ENCODE measurements around the gene TMC8. TPM values are rescaled to one million over a fixed set of nuclear protein-coding genes. Genes with fewer than 3 reads are reported as not detected.
A peak's percentile ranks its signal among the peaks of the same experiment; 100 is the strongest.

TMC8 gene
- total RNA-seq, 1 experiment from 2014 or later = 0.28 TPM

GRCh38 chr17:78144147-78144719 is 13.7 kb downstream of the TMC8 start:
- DNase-seq = peak; percentile 78 to 86
- Histone ChIP-seq H3K4me3 (no peak overlapping the region), H3K9me3 (replicated peaks) (no peaks in the 10 kb centered on the region), H3K27me3 (no peaks in the 10 kb centered on the region; the same call in 1 of the 2 replicates), H3K27ac (no peak overlapping the region), H3K36me3 (no peaks in the 10 kb centered on the region), H3K4me1 (peaks cover 26% of the 10 kb centered on the region)

GRCh38 chr17:78144736-78145641 is 14.4 kb downstream of the TMC8 start:
- H3K9me3 ChIP-seq (replicated peaks) = no peaks in the 10 kb centered on the region
- peak; percentile 58 to 60 for DNase-seq
- peaks cover 26% of the 10 kb centered on the region for H3K4me1 ChIP-seq
- no peak overlapping the region for H3K4me3 ChIP-seq
- H3K27me3 ChIP-seq = no peaks in the 10 kb centered on the region; the same call in 1 of the 2 replicates
- no peak overlapping the region for H3K27ac ChIP-seq
- no peaks in the 10 kb centered on the region for H3K36me3 ChIP-seq

DNA sequence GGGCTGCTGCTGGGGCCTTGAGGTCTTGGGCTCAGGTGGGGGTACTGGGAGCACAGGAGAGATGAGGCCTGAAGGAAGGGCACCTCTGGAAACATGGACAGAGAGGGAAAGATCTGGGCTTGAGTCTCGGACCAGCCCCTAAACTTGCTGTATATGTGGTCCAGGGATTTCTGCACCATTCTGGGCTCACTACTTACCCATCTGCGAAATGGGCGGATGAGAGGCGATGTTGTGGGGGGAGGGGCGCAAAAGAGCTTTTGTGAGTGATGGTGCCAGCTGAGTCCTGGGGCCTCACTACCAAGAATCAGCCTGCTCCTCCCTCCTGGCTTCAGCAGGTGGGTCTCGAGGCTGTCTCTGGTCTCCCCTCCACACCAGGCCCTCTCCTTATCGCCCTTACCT is 15.9 kb downstream of the TMC8 start:
- Histone ChIP-seq H3K9me3 (replicated peaks) (no peaks in the 10 kb centered on the region), H3K4me1 (peaks cover 26% of the 10 kb centered on the region), H3K36me3 (no peaks in the 10 kb centered on the region), H3K27me3 (peaks cover 3% of the 10 kb centered on the region; the same call in 1 of the 2 replicates), H3K27ac (no peak overlapping the region), H3K4me3 (no peak overlapping the region)
- DNase-seq = no peak

DNA sequence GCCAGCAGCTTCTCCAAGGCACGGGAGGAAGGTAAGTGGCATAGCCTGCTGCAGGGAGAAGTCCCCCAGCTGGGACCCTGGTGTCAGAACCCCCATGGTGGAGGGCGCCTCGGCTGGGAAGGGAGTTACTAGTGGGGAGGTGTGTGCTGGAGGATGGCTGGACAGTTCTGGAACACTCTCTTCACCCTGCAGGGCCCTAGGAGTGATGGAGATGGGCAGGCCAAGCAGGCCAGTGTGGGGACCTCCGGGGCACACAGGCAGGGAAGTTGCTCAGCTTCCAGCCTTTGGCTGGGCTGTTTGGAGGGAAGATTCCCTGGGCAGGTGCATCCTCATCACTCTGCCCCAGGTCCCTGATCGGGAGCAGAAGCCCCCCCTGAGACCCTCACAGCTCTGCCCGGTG is 16.3 kb downstream of the TMC8 start:
- H3K27me3 ChIP-seq = peaks cover 3% of the 10 kb centered on the region; the same call in 1 of the 2 replicates
- peaks cover 26% of the 10 kb centered on the region for H3K4me1 ChIP-seq
- H3K9me3 ChIP-seq (replicated peaks) = no peaks in the 10 kb centered on the region
- no peaks in the 10 kb centered on the region for H3K36me3 ChIP-seq
- H3K27ac ChIP-seq = no peak overlapping the region
- H3K4me3 ChIP-seq = no peak overlapping the region
- no peak for DNase-seq

GRCh38 chr17:78147315-78147998 is 16.9 kb downstream of the TMC8 start:
- H3K27ac ChIP-seq = no peak overlapping the region
- DNase-seq = no peak
- peaks cover 26% of the 10 kb centered on the region for H3K4me1 ChIP-seq
- no peaks in the 10 kb centered on the region for H3K36me3 ChIP-seq
- H3K9me3 ChIP-seq (replicated peaks) = no peaks in the 10 kb centered on the region
- H3K27me3 ChIP-seq = peaks cover 3% of the 10 kb centered on the region; the same call in 1 of the 2 replicates
- no peak overlapping the region for H3K4me3 ChIP-seq

DNA sequence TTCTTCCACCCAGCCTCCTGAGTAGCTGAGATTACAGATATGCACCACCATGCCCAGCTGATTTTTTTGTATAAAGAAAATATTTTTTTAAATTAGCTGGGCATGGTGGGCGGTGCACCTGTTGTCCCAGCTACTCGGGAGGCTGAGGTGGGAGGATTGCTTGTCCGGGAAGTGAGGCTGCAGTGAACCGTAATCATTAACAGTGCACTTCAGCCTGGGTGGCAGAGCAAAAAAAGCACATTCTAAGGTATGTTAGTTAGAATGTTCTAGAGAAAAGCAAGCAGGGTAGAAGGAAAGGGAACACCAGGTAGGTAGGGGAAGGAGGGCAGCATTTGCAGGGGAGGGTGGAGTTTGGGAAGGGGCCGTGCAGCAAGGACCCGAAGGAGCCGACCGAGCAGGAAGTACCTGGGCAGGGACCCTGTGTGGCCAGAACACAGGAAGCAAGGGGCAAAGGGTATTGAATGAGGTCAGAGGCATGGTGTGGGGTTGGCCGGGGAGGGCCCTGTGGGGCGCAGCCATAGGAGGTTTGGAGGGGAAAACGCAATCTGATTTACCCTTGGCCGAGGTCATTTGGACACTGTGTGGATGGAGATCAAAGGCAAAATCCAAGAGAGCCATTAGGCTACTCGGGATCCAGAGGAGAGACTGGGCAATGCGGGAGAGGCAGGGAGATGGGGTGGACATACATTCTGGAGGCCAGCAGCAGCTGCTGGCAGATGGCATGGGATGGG is 17.9 kb downstream of the TMC8 start:
- H3K9me3 ChIP-seq (replicated peaks) = no peaks in the 10 kb centered on the region
- H3K4me1 ChIP-seq = peaks cover 21% of the 10 kb centered on the region
- no peaks in the 10 kb centered on the region for H3K36me3 ChIP-seq
- DNase-seq = no peak
- H3K27ac ChIP-seq = no peak overlapping the region
- H3K4me3 ChIP-seq = no peak overlapping the region
- peaks cover 3% of the 10 kb centered on the region; the same call in 1 of the 2 replicates for H3K27me3 ChIP-seq

- Histone ChIP-seq H3K9me3 (replicated peaks) (no peaks in the 10 kb centered on the region), H3K27me3 (peaks cover 6% of the 10 kb centered on the region; the same call in 1 of the 2 replicates), H3K4me1 (no peaks in the 10 kb centered on the region), H3K27ac (no peak overlapping the region), H3K4me3 (no peak overlapping the region), H3K36me3 (no peaks in the 10 kb centered on the region)
- no peak for DNase-seq
Measured at GRCh38 chr17:78151514-78152008, 21.0 kb downstream of the TMC8 start.

- DNase-seq = no peak
- Histone ChIP-seq H3K36me3 (no peaks in the 10 kb centered on the region), H3K4me1 (no peaks in the 10 kb centered on the region), H3K4me3 (no peak overlapping the region), H3K27me3 (peaks cover 10% of the 10 kb centered on the region; the same call in 1 of the 2 replicates), H3K9me3 (replicated peaks) (no peaks in the 10 kb centered on the region), H3K27ac (no peak overlapping the region)
Measured at GRCh38 chr17:78154903-78155811, 24.6 kb downstream of the TMC8 start.

- Histone ChIP-seq H3K4me3 (no peak overlapping the region), H3K27me3 (peaks cover 5% of the 10 kb centered on the region; the same call in 1 of the 2 replicates), H3K27ac (no peak overlapping the region), H3K36me3 (no peaks in the 10 kb centered on the region), H3K9me3 (replicated peaks) (no peaks in the 10 kb centered on the region), H3K4me1 (no peaks in the 10 kb centered on the region)
- DNase-seq = no peak
Measured at GRCh38 chr17:78159575-78160158, 29.1 kb downstream of the TMC8 start.

- H3K4me1 ChIP-seq = no peaks in the 10 kb centered on the region; the same call in 1 of the 2 replicates
- H3K4me3 ChIP-seq = no peak overlapping the region
- H3K27ac ChIP-seq = no peak overlapping the region
- no peaks in the 10 kb centered on the region for H3K27me3 ChIP-seq
- H3K9me3 ChIP-seq (replicated peaks) = no peaks in the 10 kb centered on the region
- DNase-seq = no peak
- no peaks in the 10 kb centered on the region for H3K36me3 ChIP-seq
Measured at GRCh38 chr17:78163881-78164747, 33.5 kb downstream of the TMC8 start.

GRCh38 chr17:78164748-78165607 is 34.4 kb downstream of the TMC8 start:
- no peak for DNase-seq
- Histone ChIP-seq H3K36me3 (no peaks in the 10 kb centered on the region), H3K27me3 (no peaks in the 10 kb centered on the region), H3K4me3 (no peak overlapping the region), H3K27ac (no peak overlapping the region), H3K4me1 (no peaks in the 10 kb centered on the region; the same call in 1 of the 2 replicates), H3K9me3 (replicated peaks) (no peaks in the 10 kb centered on the region)

GRCh38 chr17:78166416-78166815 is 35.8 kb downstream of the TMC8 start:
- Histone ChIP-seq H3K27me3 (no peaks in the 10 kb centered on the region), H3K36me3 (no peaks in the 10 kb centered on the region), H3K9me3 (replicated peaks) (no peaks in the 10 kb centered on the region), H3K4me3 (no peak overlapping the region), H3K4me1 (no peaks in the 10 kb centered on the region; the same call in 1 of the 2 replicates), H3K27ac (no peak overlapping the region)
- DNase-seq = no peak

Measured in SJCRH30 (cell line).